Measurements from ENCODE around the gene SOCS2. TPM values are rescaled to one million over a fixed set of nuclear protein-coding genes. Genes with fewer than 3 reads are reported as not detected.

Gene SOCS2
- total RNA-seq, 4 donors from 2014 or later: 6.6 to 16.7 (median 10.2) TPM

- Histone ChIP-seq H3K4me1 (no peaks in the 10 kb centered on the region), H3K4me3 (no peak overlapping the region), H3K9me3 (no peaks in the 10 kb centered on the region), H3K27ac (no peak overlapping the region), H3K36me3 (no peaks in the 10 kb centered on the region), H3K27me3 (no peaks in the 10 kb centered on the region)
- TF ChIP-seq POLR2A (IDR thresholded peaks at IDR 0.05): no peak
- TF ChIP-seq CTCF (IDR thresholded peaks at IDR 0.05): no peak
- no peak for TF ChIP-seq EP300 (IDR thresholded peaks at IDR 0.05)
- TF ChIP-seq POLR2AphosphoS5 (IDR thresholded peaks at IDR 0.05): no peak
- 56% methylated on average over 1 of the region's 1 CpG for WGBS
- no peak for DNase-seq (ENCODE audit: low spot score in 2 of 2)
Measured at GRCh38 chr12:93540466-93540865, 32.0 kb upstream of the SOCS2 start.

- H3K4me1 ChIP-seq: no peaks in the 10 kb centered on the region
- no peaks in the 10 kb centered on the region for H3K9me3 ChIP-seq
- 55% methylated on average over 4 of the region's 4 CpGs for WGBS
- no peak overlapping the region for H3K4me3 ChIP-seq
- no peaks in the 10 kb centered on the region for H3K27me3 ChIP-seq
- no peaks in the 10 kb centered on the region for H3K36me3 ChIP-seq
- TF ChIP-seq POLR2AphosphoS5 (IDR thresholded peaks at IDR 0.05) (no peak), EP300 (IDR thresholded peaks at IDR 0.05) (no peak), POLR2A (IDR thresholded peaks at IDR 0.05) (no peak), CTCF (IDR thresholded peaks at IDR 0.05) (no peak)
- DNase-seq (ENCODE audit: low spot score in 2 of 2): no peak
- H3K27ac ChIP-seq: no peak overlapping the region
Measured at GRCh38 chr12:93541578-93542225, 30.8 kb upstream of the SOCS2 start.

- no peaks in the 10 kb centered on the region for H3K27me3 ChIP-seq
- DNase-seq (ENCODE audit: low spot score in 2 of 2): no peak
- 93% methylated on average over 2 of the region's 2 CpGs for WGBS
- TF ChIP-seq POLR2A (IDR thresholded peaks at IDR 0.05): no peak
- no peak for TF ChIP-seq EP300 (IDR thresholded peaks at IDR 0.05)
- H3K4me1 ChIP-seq: no peaks in the 10 kb centered on the region
- no peak overlapping the region for H3K4me3 ChIP-seq
- no peaks in the 10 kb centered on the region for H3K36me3 ChIP-seq
- no peaks in the 10 kb centered on the region for H3K9me3 ChIP-seq
- no peak overlapping the region for H3K27ac ChIP-seq
Measured at GRCh38 chr12:93547778-93548177, 24.7 kb upstream of the SOCS2 start.

- Histone ChIP-seq H3K9me3 (no peaks in the 10 kb centered on the region), H3K4me1 (no peaks in the 10 kb centered on the region), H3K27me3 (no peaks in the 10 kb centered on the region), H3K36me3 (no peaks in the 10 kb centered on the region), H3K4me3 (no peak overlapping the region), H3K27ac (no peak overlapping the region)
- TF ChIP-seq POLR2AphosphoS5 (IDR thresholded peaks at IDR 0.05) (no peak), POLR2A (IDR thresholded peaks at IDR 0.05) (no peak), EP300 (IDR thresholded peaks at IDR 0.05) (no peak), CTCF (IDR thresholded peaks at IDR 0.05) (no peak)
- 78% methylated on average over 6 of the region's 6 CpGs for WGBS
- no peak for DNase-seq (ENCODE audit: low spot score in 2 of 2)
Measured at GRCh38 chr12:93549174-93549573, 23.3 kb upstream of the SOCS2 start.

- Histone ChIP-seq H3K36me3 (no peaks in the 10 kb centered on the region), H3K9me3 (no peaks in the 10 kb centered on the region), H3K4me1 (no peaks in the 10 kb centered on the region), H3K27me3 (no peaks in the 10 kb centered on the region), H3K27ac (no peak overlapping the region), H3K4me3 (no peak overlapping the region)
- 82% methylated on average over 11 of the region's 11 CpGs for WGBS
- TF ChIP-seq CTCF (IDR thresholded peaks at IDR 0.05): no peak
- no peak for TF ChIP-seq POLR2A (IDR thresholded peaks at IDR 0.05)
- no peak for TF ChIP-seq EP300 (IDR thresholded peaks at IDR 0.05)
- no peak for TF ChIP-seq POLR2AphosphoS5 (IDR thresholded peaks at IDR 0.05)
- DNase-seq (ENCODE audit: low spot score in 2 of 2): no peak
Measured at GRCh38 chr12:93550748-93551611, 21.5 kb upstream of the SOCS2 start.
